Measurements from ENCODE around the gene MDC1. TPM values are rescaled to one million over a fixed set of nuclear protein-coding genes. Genes with fewer than 3 reads are reported as not detected.
A peak's percentile ranks its signal among the peaks of the same experiment; 100 is the strongest.

Gene MDC1
- total and polyA plus RNA-seq, 2 of the 13 experiments (the other 11 are each of a cell fraction or from before 2014, with no cell fraction given): 8.4 to 14.0 TPM

DNA sequence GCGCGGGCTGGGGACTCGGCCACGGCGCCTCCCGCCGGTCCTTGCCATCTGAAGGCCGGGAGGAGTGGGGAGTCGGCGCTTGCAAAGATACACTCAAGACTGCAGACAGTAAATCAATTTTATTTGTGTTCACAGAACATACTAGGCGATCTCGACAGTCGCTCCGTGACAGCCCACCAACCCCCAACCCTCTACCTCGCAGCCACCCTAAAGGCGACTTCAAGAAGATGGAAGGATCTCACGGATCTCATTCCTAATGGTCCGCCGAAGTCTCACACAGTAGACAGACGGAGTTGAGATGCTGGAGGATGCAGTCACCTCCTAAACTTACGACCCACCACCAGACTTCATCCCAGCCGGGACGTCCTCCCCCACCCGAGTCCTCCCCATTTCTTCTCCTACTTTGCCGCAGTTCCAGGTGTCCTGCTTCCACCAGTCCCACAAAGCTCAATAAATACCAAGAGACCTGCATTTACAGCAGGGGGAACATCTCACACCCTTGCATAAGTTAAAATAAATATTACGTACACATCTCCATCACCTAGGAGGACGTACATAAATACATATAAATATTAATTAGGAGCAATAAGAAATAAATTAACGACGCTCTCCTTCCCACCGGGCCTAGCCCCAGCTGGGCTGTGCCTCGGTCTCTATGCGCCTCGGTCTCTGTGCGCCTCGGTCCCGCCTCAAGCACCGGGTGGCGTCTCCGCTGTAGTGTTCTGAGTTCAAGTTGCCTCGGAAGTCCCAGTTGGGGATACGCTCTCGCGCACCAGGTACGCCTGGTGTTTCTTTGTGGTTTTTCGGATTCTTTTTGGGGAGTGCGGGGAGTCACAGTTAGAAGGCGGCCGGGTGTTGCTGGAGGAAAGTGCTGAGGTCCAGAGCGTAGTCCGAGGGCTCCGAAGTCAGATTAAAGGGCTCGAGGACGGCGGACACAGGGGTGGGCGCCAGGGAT, 26.3 kb upstream of the MDC1 start (continued):
- TF ChIP-seq ZNF639 (CRISPR knock-in tag; conservative IDR thresholded peaks at IDR 0.05) (no peak; the same call in 1 of the 2 replicates), HNRNPK (IDR thresholded peaks at IDR 0.05; ENCODE audit: low read depth, low read length, poor library complexity, severe bottlenecking) (no peak), HNF4A (CRISPR knock-in tag; IDR thresholded peaks at IDR 0.05) (no peak), CAMTA2 (CRISPR knock-in tag; IDR thresholded peaks at IDR 0.05; ENCODE audit: borderline replicate concordance) (no peak), ZNF749 (CRISPR knock-in tag; IDR thresholded peaks at IDR 0.05; ENCODE audit: borderline replicate concordance) (no peak; the same call in none of the 2 replicates), ZNF282 (IDR thresholded peaks at IDR 0.05; ENCODE audit: partially characterized antibody) (no peak), TAF15 (IDR thresholded peaks at IDR 0.05; ENCODE audit: low read depth, low read length, poor library complexity, severe bottlenecking) (no peak), ZNF710 (CRISPR knock-in tag; IDR thresholded peaks at IDR 0.05; ENCODE audit: borderline replicate concordance) (no peak), TAF1 (CRISPR knock-in tag; IDR thresholded peaks at IDR 0.05) (no peak), TRIM22 (IDR thresholded peaks at IDR 0.05) (no peak), DR1 (CRISPR knock-in tag; IDR thresholded peaks at IDR 0.05) (no peak), AKAP8 (CRISPR knock-in tag; IDR thresholded peaks at IDR 0.05) (no peak), ZSCAN25 (CRISPR knock-in tag; IDR thresholded peaks at IDR 0.05) (no peak), TGIF2 (CRISPR knock-in tag; IDR thresholded peaks at IDR 0.05) (no peak), MYNN (CRISPR knock-in tag; IDR thresholded peaks at IDR 0.05; ENCODE audit: low read depth) (no peak), ZNF543 (CRISPR knock-in tag; IDR thresholded peaks at IDR 0.05) (peak; percentile 57; the same call in 1 of the 2 replicates), ZNF350 (CRISPR knock-in tag; IDR thresholded peaks at IDR 0.05; ENCODE audit: borderline replicate concordance, low read depth) (peak; percentile 36), KDM3A (CRISPR knock-in tag; IDR thresholded peaks at IDR 0.05; ENCODE audit: low read depth) (peak; percentile 19; the same call in 1 of the 2 replicates)
- TF ChIP-seq, protein P1, sequence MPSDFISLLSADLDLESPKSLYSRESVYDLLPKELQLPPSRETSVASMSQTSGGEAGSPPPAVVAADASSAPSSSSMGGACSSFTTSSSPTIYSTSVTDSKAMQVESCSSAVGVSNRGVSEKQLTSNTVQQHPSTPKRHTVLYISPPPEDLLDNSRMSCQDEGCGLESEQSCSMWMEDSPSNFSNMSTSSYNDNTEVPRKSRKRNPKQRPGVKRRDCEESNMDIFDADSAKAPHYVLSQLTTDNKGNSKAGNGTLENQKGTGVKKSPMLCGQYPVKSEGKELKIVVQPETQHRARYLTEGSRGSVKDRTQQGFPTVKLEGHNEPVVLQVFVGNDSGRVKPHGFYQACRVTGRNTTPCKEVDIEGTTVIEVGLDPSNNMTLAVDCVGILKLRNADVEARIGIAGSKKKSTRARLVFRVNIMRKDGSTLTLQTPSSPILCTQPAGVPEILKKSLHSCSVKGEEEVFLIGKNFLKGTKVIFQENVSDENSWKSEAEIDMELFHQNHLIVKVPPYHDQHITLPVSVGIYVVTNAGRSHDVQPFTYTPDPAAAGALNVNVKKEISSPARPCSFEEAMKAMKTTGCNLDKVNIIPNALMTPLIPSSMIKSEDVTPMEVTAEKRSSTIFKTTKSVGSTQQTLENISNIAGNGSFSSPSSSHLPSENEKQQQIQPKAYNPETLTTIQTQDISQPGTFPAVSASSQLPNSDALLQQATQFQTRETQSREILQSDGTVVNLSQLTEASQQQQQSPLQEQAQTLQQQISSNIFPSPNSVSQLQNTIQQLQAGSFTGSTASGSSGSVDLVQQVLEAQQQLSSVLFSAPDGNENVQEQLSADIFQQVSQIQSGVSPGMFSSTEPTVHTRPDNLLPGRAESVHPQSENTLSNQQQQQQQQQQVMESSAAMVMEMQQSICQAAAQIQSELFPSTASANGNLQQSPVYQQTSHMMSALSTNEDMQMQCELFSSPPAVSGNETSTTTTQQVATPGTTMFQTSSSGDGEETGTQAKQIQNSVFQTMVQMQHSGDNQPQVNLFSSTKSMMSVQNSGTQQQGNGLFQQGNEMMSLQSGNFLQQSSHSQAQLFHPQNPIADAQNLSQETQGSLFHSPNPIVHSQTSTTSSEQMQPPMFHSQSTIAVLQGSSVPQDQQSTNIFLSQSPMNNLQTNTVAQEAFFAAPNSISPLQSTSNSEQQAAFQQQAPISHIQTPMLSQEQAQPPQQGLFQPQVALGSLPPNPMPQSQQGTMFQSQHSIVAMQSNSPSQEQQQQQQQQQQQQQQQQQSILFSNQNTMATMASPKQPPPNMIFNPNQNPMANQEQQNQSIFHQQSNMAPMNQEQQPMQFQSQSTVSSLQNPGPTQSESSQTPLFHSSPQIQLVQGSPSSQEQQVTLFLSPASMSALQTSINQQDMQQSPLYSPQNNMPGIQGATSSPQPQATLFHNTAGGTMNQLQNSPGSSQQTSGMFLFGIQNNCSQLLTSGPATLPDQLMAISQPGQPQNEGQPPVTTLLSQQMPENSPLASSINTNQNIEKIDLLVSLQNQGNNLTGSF (CRISPR knock-in tag; IDR thresholded peaks at IDR 0.05): no peak

All from HepG2 (cell line).